ENCODE results near the gene EIF3A. TPM values are rescaled to one million over a fixed set of nuclear protein-coding genes. Genes with fewer than 3 reads are reported as not detected.

Gene EIF3A
- total RNA-seq, 2 experiments from 2014 or later = 127 to 131 TPM

DNA sequence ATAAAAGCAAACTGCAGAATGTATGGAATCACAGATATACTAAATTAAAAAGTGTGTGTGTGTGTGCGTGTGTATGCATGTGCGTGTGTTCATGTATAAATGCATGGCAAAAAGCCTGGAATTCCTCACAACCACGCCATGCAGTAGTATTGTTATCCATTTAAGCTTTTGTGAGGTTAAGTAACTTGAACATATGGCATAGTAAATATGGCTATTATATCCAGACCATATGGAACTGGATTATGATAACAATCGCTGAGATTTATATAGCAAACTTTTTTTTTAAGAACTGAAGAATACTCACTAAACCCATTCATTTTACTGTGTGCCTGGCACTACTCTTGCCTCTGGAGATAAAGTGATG, 73.4 kb downstream of the EIF3A start:
- intact Hi-C loops (cut with micrococcal nuclease) = no loop called here
- no peak for DNase-seq
- TF ChIP-seq, protein P1, sequence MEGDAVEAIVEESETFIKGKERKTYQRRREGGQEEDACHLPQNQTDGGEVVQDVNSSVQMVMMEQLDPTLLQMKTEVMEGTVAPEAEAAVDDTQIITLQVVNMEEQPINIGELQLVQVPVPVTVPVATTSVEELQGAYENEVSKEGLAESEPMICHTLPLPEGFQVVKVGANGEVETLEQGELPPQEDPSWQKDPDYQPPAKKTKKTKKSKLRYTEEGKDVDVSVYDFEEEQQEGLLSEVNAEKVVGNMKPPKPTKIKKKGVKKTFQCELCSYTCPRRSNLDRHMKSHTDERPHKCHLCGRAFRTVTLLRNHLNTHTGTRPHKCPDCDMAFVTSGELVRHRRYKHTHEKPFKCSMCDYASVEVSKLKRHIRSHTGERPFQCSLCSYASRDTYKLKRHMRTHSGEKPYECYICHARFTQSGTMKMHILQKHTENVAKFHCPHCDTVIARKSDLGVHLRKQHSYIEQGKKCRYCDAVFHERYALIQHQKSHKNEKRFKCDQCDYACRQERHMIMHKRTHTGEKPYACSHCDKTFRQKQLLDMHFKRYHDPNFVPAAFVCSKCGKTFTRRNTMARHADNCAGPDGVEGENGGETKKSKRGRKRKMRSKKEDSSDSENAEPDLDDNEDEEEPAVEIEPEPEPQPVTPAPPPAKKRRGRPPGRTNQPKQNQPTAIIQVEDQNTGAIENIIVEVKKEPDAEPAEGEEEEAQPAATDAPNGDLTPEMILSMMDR (IDR thresholded peaks at IDR 0.05) = no peak
- peaks cover 10% of the 10 kb centered on the region for H3K27me3 Mint-ChIP-seq
- no peak overlapping the region for H3K27ac Mint-ChIP-seq
- no peaks in the 10 kb centered on the region for H3K9me3 Mint-ChIP-seq
- CTCF ChIA-PET = no interaction called here
- POLR2A ChIA-PET = no interaction called here
- no peak for ATAC-seq
- H3K4me1 Mint-ChIP-seq (ENCODE audit: low read depth) = no peaks in the 10 kb centered on the region
- H3K36me3 Mint-ChIP-seq (ENCODE audit: low read depth) = no peaks in the 10 kb centered on the region
- no peak overlapping the region for H3K4me3 Mint-ChIP-seq

DNA sequence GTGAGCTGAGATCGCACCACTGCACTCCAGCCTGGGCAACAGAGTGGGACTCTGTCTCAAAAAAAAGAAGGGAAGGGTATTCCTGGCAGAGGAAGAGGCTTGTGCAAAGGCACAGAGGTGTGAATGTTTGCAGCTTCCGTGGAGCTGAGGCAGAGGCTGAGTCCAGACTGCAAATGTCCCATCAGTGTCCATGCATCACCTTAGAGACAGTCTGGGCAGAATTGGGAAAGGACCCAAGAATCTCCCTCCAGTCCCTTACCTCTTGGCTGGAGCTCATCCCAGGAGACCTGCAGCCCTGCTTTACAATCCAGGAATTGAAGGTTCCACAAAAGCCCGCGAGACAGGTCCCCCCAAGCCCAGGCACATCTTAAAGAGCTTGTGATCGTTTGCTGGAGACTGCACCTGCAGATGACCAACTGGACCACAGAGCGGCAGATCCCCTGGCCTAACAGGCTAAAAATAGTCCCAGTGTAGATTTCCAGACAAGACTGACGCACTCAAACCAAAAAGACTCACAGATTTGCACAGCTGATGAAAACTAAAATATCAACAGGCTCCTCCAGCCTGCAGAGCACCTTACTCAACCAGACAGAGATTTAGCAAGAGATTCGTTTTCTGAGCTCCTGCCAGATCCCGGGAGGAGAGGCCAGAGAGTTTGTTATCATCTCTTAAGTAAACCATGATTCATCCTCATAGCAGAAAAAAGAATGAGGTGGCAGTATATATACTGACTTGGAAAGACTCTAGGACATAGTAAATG, 74.0 kb downstream of the EIF3A start:
- POLR2A ChIA-PET = no interaction called here
- H3K4me1 Mint-ChIP-seq (ENCODE audit: low read depth) = no peaks in the 10 kb centered on the region
- H3K36me3 Mint-ChIP-seq (ENCODE audit: low read depth) = no peaks in the 10 kb centered on the region
- CTCF ChIA-PET = no interaction called here
- H3K27me3 Mint-ChIP-seq = peaks cover 13% of the 10 kb centered on the region
- no peak overlapping the region for H3K27ac Mint-ChIP-seq
- TF ChIP-seq, protein P1 (IDR thresholded peaks at IDR 0.05) = no peak
- DNase-seq = no peak
- no peaks in the 10 kb centered on the region for H3K9me3 Mint-ChIP-seq
- intact Hi-C loops (cut with micrococcal nuclease) = no loop called here
- ATAC-seq = no peak
- H3K4me3 Mint-ChIP-seq = no peak overlapping the region

DNA sequence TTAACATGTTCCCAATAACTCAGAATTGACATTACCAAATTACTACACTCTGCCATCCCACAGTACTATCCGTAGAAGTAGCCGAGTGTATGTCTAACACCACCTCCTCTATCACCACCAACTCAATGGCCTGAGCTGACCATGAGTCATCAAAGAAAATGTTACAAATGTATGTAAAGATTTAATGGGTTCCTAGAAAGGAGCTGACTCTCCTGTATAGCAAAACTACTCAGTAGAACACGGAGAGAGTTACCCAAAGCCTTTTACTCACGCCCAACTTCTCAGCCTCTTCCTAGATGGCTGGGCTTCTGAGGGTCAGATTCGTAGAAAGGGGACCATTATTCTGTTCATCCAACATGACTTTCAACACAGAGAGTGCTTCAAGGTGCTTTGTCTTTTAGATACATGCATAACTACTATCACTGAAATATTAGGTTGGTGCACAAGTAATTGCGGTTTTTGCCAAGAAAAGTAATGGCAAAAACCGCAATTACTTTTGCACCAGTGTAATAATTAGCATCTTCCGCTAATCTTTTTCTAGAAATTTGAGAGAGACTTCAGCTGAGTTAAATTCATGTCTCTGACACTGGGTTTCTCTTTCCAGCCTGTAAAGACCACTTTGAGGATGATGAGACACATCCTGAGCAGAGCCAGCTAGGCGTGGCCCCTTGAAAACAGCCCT, 75.1 kb downstream of the EIF3A start:
- no peak for DNase-seq
- POLR2A ChIA-PET = no interaction called here
- intact Hi-C loops (cut with micrococcal nuclease) = no loop called here
- no peaks in the 10 kb centered on the region for H3K4me1 Mint-ChIP-seq (ENCODE audit: low read depth)
- H3K4me3 Mint-ChIP-seq = no peak overlapping the region
- no peaks in the 10 kb centered on the region for H3K9me3 Mint-ChIP-seq
- CTCF ChIA-PET = no interaction called here
- H3K27ac Mint-ChIP-seq = no peak overlapping the region
- peaks cover 9% of the 10 kb centered on the region for H3K27me3 Mint-ChIP-seq
- TF ChIP-seq, protein P1 (IDR thresholded peaks at IDR 0.05) = no peak
- ATAC-seq = no peak
- no peaks in the 10 kb centered on the region for H3K36me3 Mint-ChIP-seq (ENCODE audit: low read depth)

DNA sequence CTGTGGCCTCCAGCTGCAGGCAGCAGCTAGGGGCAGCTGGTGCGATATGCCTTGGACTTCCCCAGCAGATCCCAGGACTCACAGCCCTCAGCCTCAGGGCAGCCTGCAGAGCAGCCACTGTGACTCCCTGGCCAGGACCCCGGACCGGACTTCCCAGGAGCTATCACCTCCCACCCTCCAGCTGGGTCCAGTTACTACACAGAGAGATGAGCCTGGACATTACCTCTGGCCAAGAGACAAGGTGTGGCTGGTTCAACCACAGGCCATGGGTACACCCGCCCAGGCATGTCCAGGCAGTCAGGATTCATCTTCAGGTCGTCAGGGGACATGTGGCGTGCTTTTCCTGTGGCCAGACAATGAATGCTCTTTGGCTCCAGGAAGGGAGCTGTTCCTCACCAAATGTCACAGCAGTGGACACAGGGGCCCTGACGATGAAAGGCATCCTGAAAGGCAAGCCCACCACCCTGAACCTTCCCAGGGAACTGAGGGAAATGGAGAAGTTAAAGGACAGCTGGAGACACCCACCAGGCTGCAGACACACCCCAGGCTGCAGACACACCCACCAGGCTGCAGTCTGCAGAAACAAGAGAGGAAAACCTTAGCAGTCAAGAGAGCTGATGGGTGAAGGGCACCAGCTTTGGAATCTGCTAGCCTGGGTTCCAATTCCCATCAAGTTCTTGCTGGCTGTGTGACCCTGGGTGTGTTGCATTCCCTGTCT, 76.9 kb downstream of the EIF3A start:
- peaks cover 9% of the 10 kb centered on the region for H3K27me3 Mint-ChIP-seq
- H3K9me3 Mint-ChIP-seq = no peaks in the 10 kb centered on the region
- no peak for ATAC-seq
- H3K36me3 Mint-ChIP-seq (ENCODE audit: low read depth) = no peaks in the 10 kb centered on the region
- H3K4me3 Mint-ChIP-seq = no peak overlapping the region
- TF ChIP-seq, protein P1 (IDR thresholded peaks at IDR 0.05) = no peak
- intact Hi-C loops (cut with micrococcal nuclease) = no loop called here
- no peak overlapping the region for H3K27ac Mint-ChIP-seq
- no peak for DNase-seq
- ChIA-PET POLR2A (no interaction called here), CTCF (interaction anchor here (1.2 kb wide), 1 partner anchor 207 kb away, joined by 4 read pairs; no protein-coding TSS in a partner anchor)
- H3K4me1 Mint-ChIP-seq (ENCODE audit: low read depth) = no peaks in the 10 kb centered on the region
